OCI-LY3 (cell line): Measurements from ENCODE around the gene CMKLR1.

ENCODE experiments used
- H2AFZ ChIP-seq: fragments of 200-600, 300-600 bp; shearing (Covaris generic); 2 replicates; pipeline ENCODE4 v1.6.0; 2014; ENCODE audit warnings: antibody characterized with exemption, low read depth, low read length
- H3K27ac ChIP-seq: fragments of 200-600, 300-600 bp; sonication (generic); 2 replicates; pipeline ENCODE4 v1.5.1; 2014; ENCODE audit warnings: mild to moderate bottlenecking, low read length, moderate library complexity, mixed read lengths
- H3K27me3 ChIP-seq: fragments of 200-600, 300-600 bp; sonication (generic); 2 replicates; pipeline ENCODE4 v1.6.1; 2014; ENCODE audit warnings: low read depth, low read length, mixed read lengths
- H3K36me3 ChIP-seq: fragments of 200-600, 300-600 bp; sonication (generic); replicated peaks from 2 replicates; pipeline ENCODE3; 2014; ENCODE audit warnings: low read depth, low read length, mixed read lengths
- H3K4me1 ChIP-seq: fragments of 300-600, 200-600 bp; sonication (generic); 2 replicates; pipeline ENCODE4 v1.6.1; 2014; ENCODE audit warnings: low read length, mixed read lengths
- H3K4me2 ChIP-seq: fragments of 200-600, 300-600 bp; sonication (generic); 2 replicates; pipeline ENCODE4 v1.6.1; 2014; ENCODE audit warnings: low read length, mixed read lengths
- H3K4me3 ChIP-seq: fragments of 300-600, 200-600 bp; sonication (generic); 2 replicates; pipeline ENCODE4 v1.5.1; 2014; ENCODE audit warnings: antibody characterized with exemption, mild to moderate bottlenecking, low read length, moderate library complexity
- H3K79me2 ChIP-seq: fragments of 300-600, 200-600 bp; shearing (Covaris generic); 2 replicates; pipeline ENCODE4 v1.6.1; 2014; ENCODE audit warnings: mild to moderate bottlenecking, low read length, mixed read lengths
- H3K9ac ChIP-seq: fragments of 300-600, 200-600 bp; shearing (Covaris generic); 2 replicates; pipeline ENCODE4 v1.6.0; 2014; ENCODE audit warnings: mild to moderate bottlenecking, low read length, moderate library complexity
- H3K9me3 ChIP-seq: fragments of 200-600, 300-600 bp; shearing (Covaris generic); 2 replicates; pipeline ENCODE4 v1.6.1; 2014; ENCODE audit warnings: low read length, mixed read lengths; ENCODE audit not compliant: insufficient read depth
- H4K20me1 ChIP-seq: fragments of 200-600, 300-600 bp; sonication (generic); 2 replicates; pipeline ENCODE4 v1.6.1; 2016; ENCODE audit warnings: low read length, mixed read lengths; ENCODE audit not compliant: insufficient read depth
- CTCF ChIP-seq: fragments of 200-600, 300-600 bp; sonication (generic); IDR thresholded peaks from 2 replicates; pipeline ENCODE4 v1.5.1; 2014; ENCODE audit warnings: antibody characterized with exemption, low read length, low read depth
- EZH2phosphoT487 ChIP-seq: fragments of 200-600 bp; shearing (Covaris generic); IDR thresholded peaks from 2 replicates; pipeline ENCODE4 v1.6.1; 2018; ENCODE audit warnings: antibody characterized with exemption, mixed run types, low read depth

CMKLR1 gene

GRCh38 chr12:108377260-108377659 is 38.1 kb upstream of the CMKLR1 start:
- Histone ChIP-seq H3K27ac (no peak overlapping the region), H3K36me3 (no peaks in the 10 kb centered on the region), H3K9me3 (no peaks in the 10 kb centered on the region), H2AFZ (no peak overlapping the region), H3K4me1 (no peaks in the 10 kb centered on the region), H3K27me3 (peaks cover 15% of the 10 kb centered on the region; the same call in 1 of the 2 replicates), H4K20me1 (no peaks in the 10 kb centered on the region), H3K4me2 (no peak overlapping the region), H3K9ac (no peak overlapping the region), H3K79me2 (no peaks in the 10 kb centered on the region), H3K4me3 (no peak overlapping the region)
- no peak for TF ChIP-seq EZH2phosphoT487
- TF ChIP-seq CTCF, result no peak

GRCh38 chr12:108375986-108376663 is 37.0 kb upstream of the CMKLR1 start:
- no peak for TF ChIP-seq EZH2phosphoT487
- no peak for TF ChIP-seq CTCF
- H3K9me3 ChIP-seq, result no peaks in the 10 kb centered on the region
- no peak overlapping the region for H3K4me2 ChIP-seq
- H3K36me3 ChIP-seq, result no peaks in the 10 kb centered on the region
- no peaks in the 10 kb centered on the region for H3K79me2 ChIP-seq
- no peak overlapping the region for H3K9ac ChIP-seq
- no peak overlapping the region for H2AFZ ChIP-seq
- H3K4me1 ChIP-seq, result no peaks in the 10 kb centered on the region
- no peak overlapping the region for H3K4me3 ChIP-seq
- H3K27ac ChIP-seq, result no peak overlapping the region
- peaks cover 20% of the 10 kb centered on the region; the same call in 1 of the 2 replicates for H3K27me3 ChIP-seq
- H4K20me1 ChIP-seq, result no peaks in the 10 kb centered on the region

DNA sequence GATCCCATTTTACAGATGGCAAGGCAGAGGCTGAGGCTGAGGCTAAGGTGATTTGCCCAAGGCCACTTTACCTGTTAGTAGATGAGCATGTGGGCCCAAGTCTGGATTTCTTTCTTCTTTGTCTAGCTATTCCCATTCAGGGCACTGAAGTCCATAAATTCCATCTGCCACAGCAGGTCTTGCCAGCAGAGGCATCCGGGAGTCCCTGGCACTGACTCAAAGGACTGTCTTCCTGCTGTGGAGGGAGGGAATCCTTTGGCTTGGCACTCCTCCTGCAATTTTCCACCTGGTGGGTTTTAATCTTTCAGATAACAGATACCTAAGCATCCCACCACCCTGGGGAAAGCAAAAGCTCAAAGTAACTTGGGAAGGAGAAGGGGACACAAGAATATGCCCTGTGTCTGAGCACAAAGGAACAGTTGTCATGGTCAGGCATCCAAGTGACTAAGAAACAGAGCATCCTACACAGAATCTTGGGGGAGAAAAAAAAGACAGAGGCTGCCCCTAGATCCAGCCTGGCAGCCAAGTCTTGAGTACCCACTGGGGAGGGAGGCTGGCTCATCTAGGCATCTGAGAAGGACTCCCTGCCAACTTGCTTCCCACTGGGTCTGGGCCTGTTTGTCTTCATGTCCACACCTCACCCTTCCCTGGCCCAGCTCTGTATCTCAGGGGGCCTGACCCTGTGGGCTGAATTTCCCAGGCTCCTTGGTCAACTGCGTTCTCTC is 35.6 kb upstream of the CMKLR1 start:
- Histone ChIP-seq H3K79me2 (no peaks in the 10 kb centered on the region), H3K27me3 (peaks cover 20% of the 10 kb centered on the region; the same call in 1 of the 2 replicates), H3K36me3 (no peaks in the 10 kb centered on the region), H3K4me2 (no peak overlapping the region), H3K4me1 (no peaks in the 10 kb centered on the region), H2AFZ (no peak overlapping the region), H3K9ac (no peak overlapping the region), H3K27ac (no peak overlapping the region), H3K4me3 (no peak overlapping the region), H3K9me3 (no peaks in the 10 kb centered on the region), H4K20me1 (no peaks in the 10 kb centered on the region)
- TF ChIP-seq EZH2phosphoT487 (no peak), CTCF (no peak)

DNA sequence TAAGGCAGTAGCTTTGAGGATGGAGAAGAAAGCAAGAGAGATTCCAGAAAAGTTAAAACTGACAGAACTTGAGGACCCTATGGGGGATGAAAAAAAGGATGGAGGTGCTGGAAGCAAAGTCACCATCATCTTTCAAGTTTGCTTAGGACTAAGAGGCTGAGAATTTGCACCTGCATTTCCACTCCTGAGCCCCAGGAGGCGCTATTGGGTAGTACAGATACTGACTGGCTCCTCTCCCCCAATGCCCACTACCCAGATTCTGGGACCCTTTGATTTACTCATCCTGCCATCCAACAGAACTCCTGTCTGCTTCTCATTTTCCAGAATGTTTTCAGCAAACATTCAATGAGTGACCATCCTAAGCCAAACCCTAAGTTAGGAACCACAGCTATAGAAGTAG is 34.0 kb upstream of the CMKLR1 start:
- Histone ChIP-seq H3K27ac (no peak overlapping the region), H3K4me2 (no peak overlapping the region), H3K4me3 (no peak overlapping the region), H4K20me1 (no peaks in the 10 kb centered on the region), H3K4me1 (no peaks in the 10 kb centered on the region), H3K9ac (no peak overlapping the region), H3K36me3 (no peaks in the 10 kb centered on the region), H3K79me2 (no peaks in the 10 kb centered on the region), H2AFZ (no peak overlapping the region), H3K27me3 (peaks cover 33% of the 10 kb centered on the region), H3K9me3 (no peaks in the 10 kb centered on the region)
- TF ChIP-seq CTCF (peak; percentile 27; the same call in 1 of the 2 replicates), EZH2phosphoT487 (no peak)
